ENCODE results near the gene PTPRG. TPM values are rescaled to one million over a fixed set of nuclear protein-coding genes. Genes with fewer than 3 reads are reported as not detected.

PTPRG gene
- total RNA-seq, 6 experiments from 2014 or later, result 11.7 to 27.8 (median 14.7) TPM

DNA sequence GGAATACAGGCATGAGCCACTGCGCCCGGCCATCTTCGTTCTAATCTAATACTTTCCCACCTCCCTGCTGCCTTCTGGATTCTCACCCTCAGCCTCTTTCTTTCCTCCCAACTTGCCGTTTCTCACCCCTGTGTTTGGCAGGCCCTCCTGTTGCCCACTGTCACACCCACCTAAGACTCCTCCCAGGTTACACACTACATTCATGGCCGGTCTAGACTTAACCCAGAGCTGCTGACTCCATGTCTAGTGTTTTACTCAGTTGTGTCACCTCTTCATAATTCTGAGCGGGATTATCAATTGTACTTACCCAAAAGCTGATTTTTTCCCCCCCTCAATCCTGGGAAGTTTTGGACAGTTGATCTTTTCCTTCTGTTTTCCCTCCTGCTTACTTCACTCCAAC, 588.2 kb downstream of the PTPRG start:
- Histone ChIP-seq H3K27ac (no peak overlapping the region), H3K27me3 (no peaks in the 10 kb centered on the region), H3K4me3 (no peak overlapping the region), H3K4me1 (no peaks in the 10 kb centered on the region), H3K9me3 (no peaks in the 10 kb centered on the region), H3K36me3 (no peaks in the 10 kb centered on the region)
- WGBS (ENCODE audit: insufficient coverage, low coverage, low lambda C conversion rate, missing lambda C conversion rate), result 90% methylated on average over 6 of the region's 6 CpGs
- intact Hi-C loops (cut with DNase I), result no loop called here
- no peak for DNase-seq
- no peak for ATAC-seq
- TF ChIP-seq, protein P1, sequence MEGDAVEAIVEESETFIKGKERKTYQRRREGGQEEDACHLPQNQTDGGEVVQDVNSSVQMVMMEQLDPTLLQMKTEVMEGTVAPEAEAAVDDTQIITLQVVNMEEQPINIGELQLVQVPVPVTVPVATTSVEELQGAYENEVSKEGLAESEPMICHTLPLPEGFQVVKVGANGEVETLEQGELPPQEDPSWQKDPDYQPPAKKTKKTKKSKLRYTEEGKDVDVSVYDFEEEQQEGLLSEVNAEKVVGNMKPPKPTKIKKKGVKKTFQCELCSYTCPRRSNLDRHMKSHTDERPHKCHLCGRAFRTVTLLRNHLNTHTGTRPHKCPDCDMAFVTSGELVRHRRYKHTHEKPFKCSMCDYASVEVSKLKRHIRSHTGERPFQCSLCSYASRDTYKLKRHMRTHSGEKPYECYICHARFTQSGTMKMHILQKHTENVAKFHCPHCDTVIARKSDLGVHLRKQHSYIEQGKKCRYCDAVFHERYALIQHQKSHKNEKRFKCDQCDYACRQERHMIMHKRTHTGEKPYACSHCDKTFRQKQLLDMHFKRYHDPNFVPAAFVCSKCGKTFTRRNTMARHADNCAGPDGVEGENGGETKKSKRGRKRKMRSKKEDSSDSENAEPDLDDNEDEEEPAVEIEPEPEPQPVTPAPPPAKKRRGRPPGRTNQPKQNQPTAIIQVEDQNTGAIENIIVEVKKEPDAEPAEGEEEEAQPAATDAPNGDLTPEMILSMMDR (IDR thresholded peaks at IDR 0.05), result no peak
- TF ChIP-seq POLR2A (IDR thresholded peaks at IDR 0.05), result no peak

DNA sequence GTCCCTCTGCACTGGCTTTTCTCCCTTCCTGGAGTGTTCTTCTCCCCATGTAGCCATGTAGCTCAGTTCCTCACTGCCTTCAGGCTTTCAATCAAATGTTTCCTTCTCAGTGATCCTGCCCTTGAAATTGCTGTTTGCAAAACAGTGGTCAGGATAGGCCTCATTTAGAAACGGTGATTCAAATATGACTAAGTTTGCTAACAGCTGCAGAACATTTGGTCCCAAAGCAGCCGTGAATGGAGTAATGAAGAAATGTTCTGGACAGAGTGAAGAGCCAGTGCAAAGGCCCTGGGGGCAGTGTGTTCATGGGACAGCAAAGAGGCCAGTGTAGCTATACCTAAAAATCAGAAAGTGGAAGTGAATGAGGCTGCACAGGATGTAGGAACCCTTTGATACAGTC, 588.6 kb downstream of the PTPRG start:
- no peak for DNase-seq
- H3K36me3 ChIP-seq, result no peaks in the 10 kb centered on the region
- H3K27me3 ChIP-seq, result no peaks in the 10 kb centered on the region
- intact Hi-C loops (cut with DNase I), result no loop called here
- H3K27ac ChIP-seq, result no peak overlapping the region
- 75% methylated on average over 2 of the region's 2 CpGs for WGBS (ENCODE audit: insufficient coverage, low coverage, low lambda C conversion rate, missing lambda C conversion rate)
- ATAC-seq, result no peak
- no peak for TF ChIP-seq POLR2A (IDR thresholded peaks at IDR 0.05)
- TF ChIP-seq, protein P1 (IDR thresholded peaks at IDR 0.05), result no peak
- H3K9me3 ChIP-seq, result no peaks in the 10 kb centered on the region
- H3K4me3 ChIP-seq, result no peak overlapping the region
- H3K4me1 ChIP-seq, result no peaks in the 10 kb centered on the region

DNA sequence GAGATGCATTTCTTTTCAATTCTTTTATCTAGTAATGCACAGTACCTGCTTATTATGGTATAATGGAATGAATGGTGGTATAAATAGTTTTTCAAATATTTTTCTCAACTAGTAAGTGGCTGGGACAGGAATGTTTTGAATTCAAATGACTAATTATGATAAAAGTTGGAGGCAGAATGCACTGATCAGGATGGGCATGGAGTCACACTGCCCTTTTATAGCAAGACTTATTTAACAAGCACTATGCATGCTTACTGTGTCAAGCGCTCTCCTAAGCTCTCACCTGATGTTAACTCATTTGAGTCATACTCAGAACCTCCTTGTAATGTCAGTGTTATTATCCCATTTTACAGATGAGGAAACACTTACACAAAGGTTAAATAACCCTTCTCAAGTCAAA, 590.2 kb downstream of the PTPRG start:
- H3K27me3 ChIP-seq, result no peaks in the 10 kb centered on the region
- H3K36me3 ChIP-seq, result no peaks in the 10 kb centered on the region
- H3K27ac ChIP-seq, result no peak overlapping the region
- no peak for DNase-seq
- TF ChIP-seq POLR2A (IDR thresholded peaks at IDR 0.05), result no peak
- TF ChIP-seq, protein P1 (IDR thresholded peaks at IDR 0.05), result no peak
- no peaks in the 10 kb centered on the region for H3K4me1 ChIP-seq
- no peaks in the 10 kb centered on the region for H3K9me3 ChIP-seq
- no peak for ATAC-seq
- intact Hi-C loops (cut with DNase I), result no loop called here
- WGBS (ENCODE audit: insufficient coverage, low coverage, low lambda C conversion rate, missing lambda C conversion rate), result 100% methylated on average over 1 of the region's 1 CpG
- H3K4me3 ChIP-seq, result no peak overlapping the region

DNA sequence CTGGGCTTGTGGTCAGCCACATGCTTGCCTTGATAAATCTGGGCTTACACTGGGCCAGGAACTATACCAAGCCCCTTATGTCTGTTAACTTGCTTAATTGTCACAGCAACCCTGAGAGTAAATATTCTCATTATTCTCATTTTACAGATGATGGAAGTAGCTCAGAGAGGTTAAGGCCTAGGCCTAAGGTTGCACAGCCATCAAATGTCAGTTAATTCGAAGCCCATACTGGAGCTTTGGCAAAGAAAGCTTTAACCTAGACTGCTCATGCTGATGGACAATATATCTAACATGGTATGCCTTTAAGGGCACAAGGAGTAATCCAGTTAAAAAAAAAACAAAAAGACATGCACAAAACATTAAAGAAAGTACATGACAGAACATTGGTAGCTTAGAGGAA, 591.9 kb downstream of the PTPRG start:
- 69% methylated on average over 1 of the region's 1 CpG for WGBS (ENCODE audit: insufficient coverage, low coverage, low lambda C conversion rate, missing lambda C conversion rate)
- Histone ChIP-seq H3K4me1 (no peaks in the 10 kb centered on the region), H3K4me3 (no peak overlapping the region), H3K27ac (no peak overlapping the region), H3K36me3 (no peaks in the 10 kb centered on the region), H3K27me3 (no peaks in the 10 kb centered on the region), H3K9me3 (no peaks in the 10 kb centered on the region)
- ATAC-seq, result no peak
- intact Hi-C loops (cut with DNase I), result no loop called here
- no peak for DNase-seq
- TF ChIP-seq POLR2A (IDR thresholded peaks at IDR 0.05), result no peak
- TF ChIP-seq, protein P1 (IDR thresholded peaks at IDR 0.05), result no peak

All from right lobe of liver (tissue), 6 donors.